Neural crest cell (in vitro differentiated cells): ENCODE results near the gene LRMDA. TPM values are rescaled to one million over a fixed set of nuclear protein-coding genes. Genes with fewer than 3 reads are reported as not detected.

ENCODE experiments used
- DNase-seq: peaks from one replicate; pipeline ENCODE4 v3.0.0; 2021; ENCODE audit warnings: low read depth, mixed read lengths, low spot score
- H3K27ac Mint-ChIP-seq: one replicate; pipeline ENCODE4 v1.8.0; 2021; ENCODE audit warnings: mild to moderate bottlenecking, mixed read lengths; ENCODE audit not compliant: unreplicated experiment
- H3K27me3 Mint-ChIP-seq: 2 replicates; pipeline ENCODE4 v1.8.0; 2021; ENCODE audit warnings: low read depth, mild to moderate bottlenecking, mixed read lengths
- H3K36me3 Mint-ChIP-seq: 2 replicates; pipeline ENCODE4 v1.8.0; 2021; ENCODE audit warnings: low read depth, mild to moderate bottlenecking, mixed read lengths
- H3K4me1 Mint-ChIP-seq: 2 replicates; pipeline ENCODE4 v1.8.0; 2021; ENCODE audit warnings: mixed read lengths
- H3K4me3 Mint-ChIP-seq: one replicate; pipeline ENCODE4 v1.8.0; 2021; ENCODE audit warnings: mild to moderate bottlenecking, mixed read lengths
- H3K9me3 Mint-ChIP-seq: 2 replicates; pipeline ENCODE4 v1.8.0; 2021; ENCODE audit warnings: mixed read lengths
- CTCF ChIP-seq: fragments of 200-600 bp; sonication (generic); conservative IDR thresholded peaks from 2 replicates; pipeline ENCODE4 v1.5.0; 2021; ENCODE audit warnings: antibody characterized with exemption, mild to moderate bottlenecking
- total RNA-seq: library from RNA; stranded (reverse); gene quantifications from 2 replicates; pipeline ENCODE4 v1.2.1, GENCODE V29; 2021

LRMDA gene
- total RNA-seq, 1 donor from 2014 or later = 3.1 TPM

- DNase-seq = no peak
- peaks cover 2% of the 10 kb centered on the region for H3K9me3 Mint-ChIP-seq
- H3K27me3 Mint-ChIP-seq = peaks cover 3% of the 10 kb centered on the region
- no peak overlapping the region for H3K27ac Mint-ChIP-seq
- TF ChIP-seq CTCF = no peak
- H3K36me3 Mint-ChIP-seq = no peaks in the 10 kb centered on the region
- H3K4me1 Mint-ChIP-seq = no peaks in the 10 kb centered on the region
- H3K4me3 Mint-ChIP-seq = no peak overlapping the region
Observed at GRCh38 chr10:75528392-75528791, 97.0 kb downstream of the LRMDA start.

GRCh38 chr10:75530299-75530698 lies 98.9 kb downstream of the LRMDA start:
- no peak for TF ChIP-seq CTCF
- H3K4me3 Mint-ChIP-seq = no peak overlapping the region
- DNase-seq = no peak
- H3K4me1 Mint-ChIP-seq = no peaks in the 10 kb centered on the region
- no peaks in the 10 kb centered on the region for H3K36me3 Mint-ChIP-seq
- peaks cover 2% of the 10 kb centered on the region for H3K9me3 Mint-ChIP-seq
- H3K27me3 Mint-ChIP-seq = peaks cover 9% of the 10 kb centered on the region
- no peak overlapping the region for H3K27ac Mint-ChIP-seq

- Mint-ChIP-seq H3K36me3 (no peaks in the 10 kb centered on the region), H3K9me3 (peaks cover 2% of the 10 kb centered on the region), H3K27ac (no peak overlapping the region), H3K4me1 (no peaks in the 10 kb centered on the region), H3K4me3 (no peak overlapping the region), H3K27me3 (peaks cover 9% of the 10 kb centered on the region)
- TF ChIP-seq CTCF = no peak
- DNase-seq = no peak
Observed at GRCh38 chr10:75531571-75532031, 100.2 kb downstream of the LRMDA start.

DNA sequence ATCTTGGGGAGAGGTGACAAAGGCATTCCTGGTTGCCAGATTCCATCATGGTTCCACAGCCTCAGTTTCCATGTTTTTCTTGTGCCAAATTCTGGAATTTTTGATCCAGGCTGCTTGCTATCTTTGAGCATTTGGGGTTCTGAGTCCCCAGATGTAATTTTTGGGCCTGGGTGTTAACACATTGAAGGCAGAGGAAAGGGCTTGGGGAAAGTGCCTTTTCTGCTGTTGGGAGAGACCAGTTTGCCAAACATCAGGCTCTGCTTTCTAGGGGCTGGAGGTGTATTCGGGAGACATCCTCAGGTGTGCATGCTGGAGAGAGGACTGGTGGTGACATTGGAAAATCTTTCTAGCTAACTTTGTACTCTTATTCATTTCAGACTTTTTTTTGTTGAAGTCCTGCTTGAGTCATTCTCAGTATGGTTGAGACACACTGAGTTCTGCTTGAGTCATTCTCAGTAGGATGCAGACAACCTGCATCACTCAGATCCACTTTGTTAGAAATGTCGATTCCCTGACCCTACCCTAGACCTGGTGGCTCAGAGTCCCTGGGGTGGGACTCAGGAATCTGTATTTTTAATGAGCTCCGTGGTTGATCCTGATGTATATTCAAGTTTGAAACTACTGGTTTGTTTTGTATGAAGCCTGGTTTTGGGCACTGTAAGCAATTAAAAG lies 101.0 kb downstream of the LRMDA start:
- Mint-ChIP-seq H3K27ac (no peak overlapping the region), H3K4me3 (no peak overlapping the region), H3K27me3 (peaks cover 9% of the 10 kb centered on the region), H3K4me1 (peaks cover under 1% of the 10 kb centered on the region), H3K9me3 (no peaks in the 10 kb centered on the region), H3K36me3 (no peaks in the 10 kb centered on the region)
- DNase-seq = no peak
- no peak for TF ChIP-seq CTCF

- TF ChIP-seq CTCF = no peak
- DNase-seq = no peak
- Mint-ChIP-seq H3K36me3 (no peaks in the 10 kb centered on the region), H3K4me1 (peaks cover 56% of the 10 kb centered on the region), H3K9me3 (no peaks in the 10 kb centered on the region), H3K4me3 (no peak overlapping the region), H3K27ac (no peak overlapping the region), H3K27me3 (peaks cover 12% of the 10 kb centered on the region)
Observed at GRCh38 chr10:75538144-75538543, 106.7 kb downstream of the LRMDA start.
